ENCODE results near the gene NXN.
"Not testable (repeated sequence)": the region's sequence is repeated elsewhere in the genome, so short reads cannot be mapped to it uniquely, and the experiment has no call there.

The NXN gene

DNA sequence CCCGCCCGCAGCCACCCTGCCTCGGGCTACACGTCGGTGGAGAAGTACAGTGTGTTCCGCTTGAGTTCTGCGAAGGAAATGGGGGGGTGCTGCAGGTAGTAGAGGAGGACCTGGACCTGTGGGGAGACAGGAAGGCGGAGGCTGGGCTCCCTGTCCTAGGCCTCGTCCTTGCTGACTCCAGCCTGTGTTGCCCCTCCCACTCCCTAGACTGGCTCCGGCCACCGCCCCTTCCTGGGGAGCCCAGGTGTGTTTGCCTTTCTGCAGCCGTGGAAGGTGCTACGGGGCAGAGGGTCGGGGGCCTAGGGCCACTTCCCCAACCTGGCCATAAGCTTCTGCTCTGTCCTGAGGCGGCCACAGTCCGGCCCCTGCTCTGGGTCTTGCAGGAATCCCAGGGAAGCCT, 26.5 kb upstream of the NXN start:
- no peak for DNase-seq

DNA sequence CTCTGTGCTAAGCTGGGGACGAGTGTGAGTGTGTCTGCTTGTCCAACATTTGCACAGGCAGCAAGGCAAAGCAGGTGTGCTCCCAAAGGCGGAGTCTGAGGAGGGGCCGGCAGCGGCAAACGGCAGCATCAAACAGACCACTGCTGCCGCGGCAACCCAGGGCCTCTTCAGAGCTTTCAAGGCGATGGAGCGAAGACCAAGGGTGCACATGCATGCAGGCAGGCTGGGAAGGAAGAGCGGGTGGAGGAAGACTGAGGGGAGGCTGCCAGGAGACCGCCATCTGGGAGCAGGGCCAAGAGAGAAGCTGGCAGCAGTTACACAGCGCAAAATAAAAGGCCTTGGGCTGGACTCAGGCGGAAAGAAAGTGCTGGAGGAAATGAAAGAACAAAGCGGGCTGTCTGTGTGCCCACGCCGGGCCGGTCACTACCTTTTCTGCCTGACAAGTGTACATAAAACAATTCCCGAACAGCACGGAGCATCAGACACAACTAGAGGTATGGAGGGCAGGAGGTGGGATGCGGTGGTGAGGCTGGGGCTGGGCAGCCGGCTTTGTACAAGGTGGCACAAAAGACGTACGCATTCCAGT, 25.9 kb upstream of the NXN start:
- DNase-seq = peak; percentile 61

DNA sequence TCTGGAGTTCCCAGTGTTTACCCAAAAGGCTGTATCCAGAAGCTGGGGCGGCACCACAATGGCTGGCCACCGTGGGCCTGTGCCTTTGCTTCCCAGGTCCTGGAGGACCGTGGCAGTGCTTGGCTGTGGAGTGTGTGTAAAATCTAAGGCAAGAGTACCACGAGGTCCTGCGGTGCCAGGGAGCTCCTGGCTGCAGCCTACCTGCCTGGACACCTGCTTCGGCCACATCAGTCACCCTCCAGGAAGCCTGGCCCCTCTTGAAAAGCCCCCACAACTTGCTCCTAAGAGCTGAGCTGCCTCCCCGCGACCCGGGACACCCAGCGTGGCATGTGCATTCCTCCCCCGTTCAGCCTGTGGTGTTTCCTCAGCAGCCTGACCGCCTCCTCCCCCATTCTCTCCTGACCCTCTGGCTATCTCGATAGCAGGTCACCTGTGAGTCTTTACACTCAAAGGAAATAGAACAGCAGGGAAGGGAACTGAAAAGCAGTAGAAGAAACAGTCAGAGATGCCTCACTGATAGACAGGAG, 25.3 kb upstream of the NXN start:
- no peak for DNase-seq

DNA sequence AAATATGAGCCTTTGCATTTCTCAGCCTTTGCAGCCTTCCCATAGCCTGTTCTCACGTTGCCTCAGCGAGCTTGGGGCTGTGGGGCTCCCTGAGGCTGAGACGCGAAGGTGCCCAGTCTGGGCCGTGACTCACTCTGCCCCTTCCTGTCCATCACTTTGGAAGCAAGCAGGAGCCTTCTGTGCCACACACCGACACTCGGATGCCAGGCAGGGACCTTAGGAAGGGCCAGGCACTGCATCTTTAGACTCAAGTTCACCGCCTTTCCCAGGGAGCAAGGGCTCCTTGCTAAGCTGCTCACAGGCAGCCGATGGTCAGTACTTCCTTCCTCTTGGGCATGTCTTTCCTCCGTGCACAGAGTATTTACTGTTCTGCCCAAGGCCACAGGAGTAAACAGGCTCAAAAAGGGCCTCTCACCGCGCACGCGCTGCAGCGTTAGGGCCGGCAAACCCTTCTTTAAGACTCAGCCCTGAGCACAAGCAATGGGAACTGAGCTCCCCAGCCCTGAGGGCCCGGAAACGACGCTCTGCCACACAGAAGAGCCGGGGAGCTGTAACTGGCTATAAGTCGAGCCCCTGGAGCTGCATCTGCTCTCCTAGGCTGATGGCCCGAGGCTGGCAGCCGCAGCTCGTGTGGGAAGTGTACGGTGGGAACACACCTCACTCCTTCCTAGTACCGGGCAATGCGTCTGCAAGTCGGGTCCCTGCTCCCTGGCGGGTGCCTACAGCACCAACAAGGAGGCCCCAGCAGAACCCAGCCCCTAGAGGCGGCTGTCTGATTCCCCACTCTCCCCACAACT, 24.6 kb upstream of the NXN start:
- DNase-seq = no peak

DNA sequence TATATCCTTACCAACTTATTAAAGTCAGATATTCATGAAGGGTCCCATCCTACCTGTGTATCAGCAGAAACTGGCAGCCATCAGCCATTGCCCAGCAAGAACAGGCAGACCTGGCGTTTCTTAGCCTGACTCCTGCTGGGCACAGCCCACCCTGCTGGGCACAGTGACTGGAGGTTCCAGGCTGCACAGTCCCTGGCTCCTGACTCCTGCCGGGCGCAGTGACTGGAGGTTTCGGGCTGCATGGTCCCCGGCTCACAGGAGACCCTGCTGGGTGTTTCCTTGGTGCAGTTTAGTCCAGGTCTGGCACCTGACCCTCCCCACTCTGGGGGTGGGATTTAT, 24.0 kb upstream of the NXN start:
- no peak for DNase-seq

DNA sequence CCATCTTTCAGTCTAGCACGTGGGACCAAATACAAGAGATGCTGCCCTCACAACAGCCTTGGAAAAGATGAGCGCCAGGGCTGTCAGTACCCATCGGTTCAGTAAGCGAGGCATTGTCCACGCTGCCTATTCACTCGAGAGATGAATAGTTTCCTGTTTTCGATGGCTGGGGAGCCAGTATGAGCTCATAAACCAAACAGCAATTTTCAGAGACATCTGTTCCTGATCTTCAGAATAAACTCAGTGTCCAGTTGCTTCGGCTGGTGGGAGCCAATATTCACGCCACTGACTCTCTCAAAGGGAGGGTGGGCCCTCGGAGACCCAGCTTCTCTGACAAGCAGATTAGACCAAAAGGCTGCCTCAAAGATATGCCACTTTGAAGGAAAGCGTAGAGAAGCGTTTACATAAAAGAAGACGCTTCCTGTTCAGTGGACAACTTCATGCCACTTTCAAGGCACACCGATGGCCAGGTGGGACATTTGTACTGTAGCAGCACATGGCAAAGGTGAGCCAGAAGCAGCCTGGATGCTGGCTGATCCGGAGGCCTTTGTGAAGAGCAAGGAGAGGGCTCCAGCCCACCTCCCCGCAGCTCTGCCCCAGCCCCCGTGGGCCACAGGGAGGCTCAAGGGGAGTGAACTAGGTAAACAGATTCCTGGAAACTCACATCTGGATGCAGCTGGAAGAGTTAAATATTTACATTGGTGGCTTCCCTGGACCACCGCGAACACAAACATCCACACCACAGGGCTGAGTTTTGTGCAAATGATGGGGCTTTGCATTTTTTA, 23.4 kb upstream of the NXN start:
- DNase-seq = peak; percentile 76

DNA sequence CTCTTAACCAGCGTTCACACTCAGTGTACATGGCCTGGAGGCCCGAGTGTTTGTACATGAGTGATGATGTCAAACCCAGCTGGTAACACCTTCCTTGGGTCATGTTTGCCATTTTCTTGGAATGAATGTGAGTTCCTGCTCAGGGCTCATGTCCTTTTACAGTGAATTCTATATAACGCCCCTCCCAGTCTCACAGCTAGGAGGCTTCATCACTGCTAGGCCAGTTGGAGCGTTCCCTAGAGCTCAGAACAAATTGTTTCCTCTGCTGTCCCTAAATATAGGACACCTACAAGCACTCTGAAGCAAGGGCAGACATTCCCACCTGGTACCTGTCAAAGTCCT, 22.8 kb upstream of the NXN start:
- DNase-seq = peak; percentile 36

DNA sequence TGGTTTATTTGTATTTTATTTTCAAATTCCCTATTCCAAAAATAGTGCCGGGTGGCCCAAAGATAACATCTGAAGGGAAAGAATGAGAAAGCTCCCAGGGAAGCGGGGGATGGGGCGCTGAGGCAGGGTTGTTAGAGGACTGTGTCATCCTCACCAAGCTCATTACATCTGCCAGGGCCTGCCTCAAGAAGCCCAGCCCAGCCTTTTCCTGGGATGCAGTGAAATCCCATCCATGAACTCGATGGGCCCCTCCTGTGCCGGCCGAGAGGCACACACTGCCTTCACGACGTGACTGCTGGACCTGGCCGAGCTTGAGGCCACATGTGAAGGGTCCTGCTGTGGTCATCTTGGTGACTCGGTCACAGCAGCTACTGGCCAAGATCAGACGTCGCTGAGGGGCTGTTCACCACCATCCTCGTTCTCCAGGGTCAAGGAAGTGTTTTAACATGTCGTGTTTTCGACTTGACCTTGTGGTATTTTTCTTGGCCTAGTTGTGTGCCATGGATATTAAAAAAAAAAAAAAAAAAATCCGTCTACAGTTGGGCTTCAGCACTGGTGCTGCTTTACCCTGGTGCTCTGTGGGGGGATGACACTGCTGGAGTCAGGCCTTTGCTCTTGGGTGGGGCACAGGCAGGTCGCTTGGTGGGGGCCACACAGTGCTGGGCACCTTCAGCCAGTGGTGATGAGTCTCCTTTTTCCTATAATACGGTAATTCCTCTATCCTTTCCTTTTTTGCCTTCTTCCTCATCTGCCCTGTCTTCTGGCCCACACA, 22.2 kb upstream of the NXN start:
- DNase-seq = peak; percentile 80

DNA sequence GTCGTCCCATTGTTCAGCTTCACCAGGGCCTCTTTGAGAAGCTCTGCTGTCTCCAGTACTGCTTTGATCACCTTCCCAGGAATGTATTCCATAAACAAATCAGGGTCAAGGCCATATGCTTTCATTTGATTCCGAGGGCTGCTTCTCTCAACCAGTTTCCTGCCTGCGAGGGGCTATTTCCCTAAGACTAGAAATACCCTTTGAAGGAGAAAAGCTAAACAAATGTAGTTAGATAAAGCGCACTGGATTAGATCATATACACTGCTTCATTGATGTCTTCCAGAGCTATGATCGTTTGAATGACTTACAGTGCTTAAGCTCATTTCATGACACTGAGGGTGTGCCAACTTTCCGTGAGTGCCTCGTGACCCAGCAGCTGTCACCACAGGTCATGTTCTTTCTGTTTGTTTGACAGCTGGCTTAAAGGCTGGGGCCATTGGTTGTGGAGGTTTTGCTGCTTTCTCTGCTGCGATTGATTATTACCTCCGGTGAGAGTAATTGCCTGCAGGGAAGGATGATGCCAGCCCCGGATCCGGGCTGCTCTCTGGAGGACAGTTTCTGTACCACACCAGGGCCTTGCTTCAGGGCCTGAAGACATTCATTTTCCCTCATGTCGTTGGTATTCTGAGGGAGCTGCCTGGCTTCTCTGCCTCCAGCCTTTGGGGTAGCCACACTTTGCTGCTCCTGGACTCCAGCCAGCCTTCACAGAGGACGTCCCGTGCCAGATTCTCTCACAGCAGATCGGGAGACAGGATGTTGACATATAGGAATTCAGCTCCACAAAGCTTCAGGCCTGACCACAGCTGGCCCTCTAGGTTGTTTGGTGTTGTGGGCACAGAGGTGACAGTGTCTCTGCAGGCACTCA, 21.3 kb upstream of the NXN start:
- DNase-seq = peak; percentile 91

DNA sequence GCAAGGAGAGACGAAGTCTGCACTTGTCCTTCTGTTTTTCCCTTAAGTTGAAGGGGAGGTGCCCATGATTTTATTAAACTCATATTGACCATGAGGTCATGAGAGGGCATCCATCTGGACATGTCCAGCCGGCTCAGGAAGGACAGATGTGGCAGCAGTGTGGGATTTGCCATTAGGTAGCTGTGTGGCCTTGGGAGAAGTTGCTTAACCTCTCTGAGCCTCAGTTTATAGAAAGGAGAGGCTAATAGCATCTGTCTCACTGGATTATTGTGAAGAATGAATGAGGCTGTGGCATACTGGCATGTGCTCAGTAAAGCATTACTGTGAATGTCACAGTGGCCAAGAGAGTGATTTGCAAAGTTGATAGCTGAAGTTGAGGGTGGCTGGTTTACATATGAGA, 18.5 kb upstream of the NXN start:
- DNase-seq = no peak

DNA sequence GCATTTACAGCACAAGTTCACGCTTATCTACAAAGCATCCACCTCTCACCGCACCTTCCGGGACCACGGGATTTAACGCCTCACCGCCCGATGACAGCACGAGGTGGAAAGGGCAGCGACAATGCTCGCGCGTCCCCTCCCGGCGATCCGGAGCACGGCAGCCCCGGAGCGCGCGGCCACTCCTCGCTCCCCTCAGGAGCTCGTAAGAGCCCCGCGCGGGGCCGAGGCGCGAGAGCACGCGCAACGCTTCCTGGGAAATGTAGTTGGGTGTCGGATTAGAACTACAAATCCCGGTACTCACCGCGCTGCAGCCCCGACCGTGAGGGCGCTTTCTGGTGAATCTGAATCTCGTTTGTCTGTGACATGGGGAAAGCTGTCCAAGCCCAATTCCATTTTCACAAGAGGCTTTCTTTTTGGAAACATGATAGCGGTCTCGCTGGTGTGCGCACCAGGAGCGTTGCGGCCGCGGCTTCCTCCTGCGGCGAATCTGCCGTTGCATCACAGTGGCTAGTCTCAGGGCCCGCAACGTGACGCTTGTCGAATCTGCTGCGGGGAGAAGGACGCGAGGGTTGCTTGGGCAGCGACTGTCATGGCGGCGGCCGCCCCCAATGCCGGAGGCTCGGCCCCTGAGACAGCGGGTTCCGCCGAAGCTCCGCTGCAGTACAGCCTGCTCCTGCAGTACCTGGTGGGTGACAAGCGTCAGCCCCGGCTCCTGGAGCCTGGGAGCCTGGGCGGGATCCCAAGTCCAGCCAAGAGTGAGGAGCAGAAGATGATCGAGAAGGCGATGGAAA, 17.2 kb upstream of the NXN start, which contains the start of gene TIMM22:
Gene TIMM22, plus strand, starts transcription at position 576 of the 791 bp plus-strand sequence. Its CDS starts 14 bp downstream, at position 590.
- DNase-seq = peak; percentile 98

DNA sequence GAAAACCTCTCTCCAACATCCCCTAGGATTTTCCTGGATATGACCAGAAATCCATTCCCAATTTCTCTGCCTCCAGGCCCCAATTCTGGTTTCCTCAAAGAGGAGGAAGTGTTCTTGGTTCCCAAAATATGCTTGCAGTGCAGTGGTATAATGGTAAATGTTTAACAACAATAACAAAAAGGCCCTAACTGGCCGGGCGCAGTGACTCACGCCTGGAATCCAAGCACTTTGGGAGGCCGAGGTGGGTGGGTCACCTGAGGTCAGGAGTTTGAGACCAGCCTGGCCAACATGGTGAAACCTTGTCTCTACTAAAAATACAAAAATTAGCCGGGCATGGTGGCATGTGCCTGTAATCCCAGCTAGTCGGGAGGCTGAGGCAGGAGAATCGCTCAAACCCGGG, 15.7 kb upstream of the NXN start:
- DNase-seq = not testable (repeated sequence)

DNA sequence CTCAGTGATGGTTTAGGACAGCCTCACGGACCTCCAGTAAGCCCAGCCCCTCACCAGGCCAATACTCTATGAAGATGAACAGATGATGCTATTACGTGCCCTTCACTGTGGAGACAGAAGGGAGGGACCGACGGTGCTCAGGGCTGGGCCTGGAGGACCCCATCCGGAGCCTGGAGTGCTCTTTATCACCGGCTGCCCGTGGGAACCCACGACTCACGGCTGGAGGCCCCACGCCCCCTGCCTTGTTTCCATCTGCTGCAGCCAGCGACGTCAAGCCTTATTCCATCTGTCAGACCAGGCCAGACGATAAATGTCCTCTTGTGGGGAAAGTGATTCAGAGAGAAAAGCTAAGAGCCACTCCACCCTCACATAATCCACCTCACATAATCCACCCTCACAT, 13.4 kb upstream of the NXN start:
- no peak for DNase-seq

DNA sequence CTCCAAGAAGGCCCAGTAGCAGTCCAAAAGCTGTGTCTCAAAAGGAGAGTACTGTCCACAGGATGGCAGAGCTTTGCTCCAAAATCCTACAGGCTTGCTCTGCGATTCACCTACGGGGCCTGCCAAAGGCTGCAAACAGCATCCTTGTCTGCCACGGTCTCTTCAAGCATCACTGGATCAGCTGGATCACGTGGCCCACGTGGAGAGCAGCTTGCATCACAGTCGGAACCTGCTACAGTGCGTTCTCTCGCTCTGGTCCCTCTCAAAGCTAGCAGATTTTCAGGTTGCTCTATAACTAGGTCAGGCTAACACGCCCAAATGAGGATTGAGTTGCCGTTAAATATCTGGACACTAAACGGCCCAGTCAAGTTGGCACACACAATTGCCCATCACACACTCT, 9.0 kb upstream of the NXN start:
- no peak for DNase-seq

DNA sequence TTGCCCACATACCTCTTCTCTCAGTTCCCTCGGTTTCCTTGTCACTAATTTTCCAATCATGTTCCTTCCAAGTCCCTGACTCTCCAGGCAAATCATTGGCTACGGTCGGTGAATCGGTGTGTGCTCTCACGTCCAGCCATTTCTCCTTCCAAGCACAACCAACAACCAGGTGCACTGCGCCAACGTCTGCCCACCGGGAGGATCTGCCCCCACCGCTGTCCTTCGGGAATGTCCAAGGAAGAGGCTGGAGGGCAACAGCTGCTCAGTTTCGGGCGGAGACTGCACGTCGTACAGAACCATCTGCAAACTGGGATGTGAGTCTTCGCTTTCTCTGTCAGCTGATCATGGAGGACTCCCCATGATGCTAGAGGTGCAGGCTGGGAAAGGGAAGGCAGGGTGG, 8.4 kb upstream of the NXN start:
- no peak for DNase-seq

DNA sequence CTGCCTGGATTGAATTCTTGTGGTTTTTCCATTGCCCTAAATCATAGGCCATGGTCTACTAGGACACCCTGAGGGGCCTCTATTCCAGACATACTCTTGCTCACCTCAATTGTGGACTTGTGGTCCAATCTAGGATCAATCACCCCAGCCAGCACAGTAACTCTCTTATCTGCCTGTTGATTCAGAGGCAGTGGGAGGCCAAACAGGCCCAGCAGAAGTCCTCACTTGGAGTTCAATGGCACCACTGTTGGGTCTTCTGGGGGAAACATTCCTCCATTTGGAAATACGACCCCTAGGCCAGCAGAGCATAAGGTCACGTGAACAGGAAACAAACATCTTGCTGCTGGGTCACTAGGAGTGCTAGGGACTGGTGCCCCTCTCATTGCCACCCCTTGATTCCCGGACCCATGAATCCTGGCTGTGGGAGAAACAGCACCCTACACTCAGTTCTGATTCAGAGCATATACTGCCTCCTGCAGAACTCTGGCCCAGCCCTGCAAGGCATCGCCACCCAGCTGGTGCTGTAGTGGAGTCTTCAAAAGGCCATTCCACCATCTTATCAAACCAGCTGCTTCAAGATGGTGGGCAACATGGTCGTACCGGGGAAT, 6.8 kb upstream of the NXN start:
- no peak for DNase-seq

DNA sequence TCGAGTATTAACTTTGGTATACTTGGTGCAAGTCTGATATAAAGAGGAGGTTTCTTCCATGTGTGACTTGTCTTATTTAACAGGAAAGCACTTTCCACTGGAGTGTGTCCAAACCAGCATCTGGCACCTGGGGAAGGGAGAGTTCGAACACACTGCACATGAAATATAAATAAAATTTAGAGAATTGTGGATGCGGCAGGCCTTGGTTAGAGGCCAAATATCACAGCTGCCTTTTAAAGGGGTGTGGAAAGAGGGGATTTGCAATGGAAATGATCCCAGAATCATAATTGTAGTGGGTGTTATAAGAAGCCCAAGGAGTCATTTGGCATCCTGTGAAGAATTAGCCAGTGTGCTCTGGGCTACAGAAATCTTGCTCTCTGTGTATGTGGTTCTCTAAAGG, 4.3 kb upstream of the NXN start:
- DNase-seq = no peak

DNA sequence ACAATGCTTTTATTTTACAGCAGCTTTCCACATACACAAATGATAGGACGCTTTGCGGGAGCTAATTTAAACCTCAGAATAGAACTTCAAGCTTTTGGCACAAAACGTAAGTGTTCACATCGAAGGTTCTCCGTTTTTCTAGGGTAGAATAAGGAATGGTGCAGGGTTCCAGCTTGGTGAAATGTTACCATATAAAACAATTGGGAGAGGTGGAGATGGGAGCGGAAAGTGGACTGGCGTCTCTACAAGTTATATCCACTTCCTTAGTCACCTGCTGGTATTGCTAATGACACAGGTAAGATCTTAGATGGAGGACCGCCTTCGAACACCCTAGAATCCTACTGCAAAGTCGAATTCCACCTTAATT, 1.7 kb upstream of the NXN start:
- DNase-seq = no peak

DNA sequence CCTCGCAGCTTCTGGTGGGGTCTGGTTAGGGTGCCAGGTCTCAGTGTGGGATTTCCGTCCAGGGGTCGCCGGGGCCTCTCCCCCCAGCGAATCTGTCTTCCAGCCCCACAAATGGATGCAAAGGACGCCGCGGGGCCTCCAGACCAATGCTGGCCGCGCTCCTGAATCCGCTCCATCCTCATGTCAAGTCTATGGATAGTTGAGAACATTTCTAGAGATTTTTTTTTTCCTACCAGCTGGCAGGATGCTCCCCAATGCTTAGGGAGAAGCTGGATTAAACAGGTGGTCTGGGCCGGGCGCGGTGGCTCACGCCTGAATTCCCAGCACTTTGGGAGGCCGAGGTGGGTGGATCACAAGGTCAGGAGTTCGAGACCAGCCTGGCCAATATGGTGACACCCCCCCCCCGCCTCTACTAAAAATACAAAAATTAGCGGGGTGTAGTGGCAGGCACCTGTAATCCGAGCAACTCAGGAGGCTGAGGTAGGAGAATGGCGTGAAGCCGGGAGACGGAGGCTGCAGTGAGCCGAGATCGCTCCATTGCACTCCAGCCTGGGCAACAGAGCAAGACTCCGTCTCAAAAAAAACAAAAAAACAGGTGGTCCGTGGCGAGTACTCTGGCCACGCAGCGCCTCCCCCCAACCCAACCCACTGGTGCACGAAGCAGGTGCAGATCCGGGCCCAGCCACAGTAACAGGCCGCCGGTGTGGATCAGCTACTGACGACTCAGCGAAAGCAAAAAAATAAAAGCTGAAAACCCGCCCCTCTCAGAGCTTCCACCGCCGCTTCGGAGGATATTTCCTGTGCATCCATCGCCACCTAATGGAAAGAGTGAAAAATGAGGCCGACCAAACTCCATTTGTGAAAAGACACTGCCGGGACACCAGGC, 1.1 kb upstream of the NXN start:
- peak; percentile 87 for DNase-seq

DNA sequence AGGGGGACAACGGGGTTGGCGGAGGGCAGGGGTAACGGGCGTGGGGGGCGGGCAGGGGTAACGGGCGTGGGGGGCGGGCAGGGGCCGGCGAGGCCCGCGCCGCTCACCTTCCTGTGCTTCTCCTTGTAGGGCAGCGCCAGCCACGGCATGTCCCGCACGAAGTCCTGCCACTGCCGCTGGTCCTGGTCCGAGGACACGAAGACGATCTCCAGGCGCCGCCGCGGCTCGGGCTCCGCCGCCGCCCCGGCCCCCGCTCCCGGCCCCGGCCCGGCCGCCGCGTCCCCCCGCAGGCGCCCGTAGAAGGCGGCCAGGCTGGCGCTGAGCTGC, 401 bp downstream of the NXN start:
- DNase-seq = no peak

Measured in fibroblast of skin of scalp (primary cell).